Gastrocnemius medialis (tissue), 4 donors: ENCODE data around the gene ELOVL7.

Experiments used
- POLR2A ChIP-seq, 2 donors: fragments of 450-650 bp; IDR thresholded peaks; one replicate each; pipeline ENCODE4 v1.6.1; 2017; ENCODE audit warnings: antibody characterized with exemption in 2 of 2, mild to moderate bottlenecking in 2 of 2, moderate library complexity in 2 of 2
- TF ChIP-seq, protein P1 (sequence below), 5 experiments: fragments of 450-650 bp in 3 of 5; fragments of 200-600 bp in 2 of 5; sonication (generic) in 2 of 5; IDR thresholded peaks in 4 of 5; conservative IDR thresholded peaks in 1 of 5; 1 replicate in 4 of 5; 2 replicates in 1 of 5; pipeline ENCODE4 v1.5.1; 2016 to 2019; ENCODE audit warnings: antibody characterized with exemption in 5 of 5, mild to moderate bottlenecking in 3 of 5, moderate library complexity in 3 of 5

DNA sequence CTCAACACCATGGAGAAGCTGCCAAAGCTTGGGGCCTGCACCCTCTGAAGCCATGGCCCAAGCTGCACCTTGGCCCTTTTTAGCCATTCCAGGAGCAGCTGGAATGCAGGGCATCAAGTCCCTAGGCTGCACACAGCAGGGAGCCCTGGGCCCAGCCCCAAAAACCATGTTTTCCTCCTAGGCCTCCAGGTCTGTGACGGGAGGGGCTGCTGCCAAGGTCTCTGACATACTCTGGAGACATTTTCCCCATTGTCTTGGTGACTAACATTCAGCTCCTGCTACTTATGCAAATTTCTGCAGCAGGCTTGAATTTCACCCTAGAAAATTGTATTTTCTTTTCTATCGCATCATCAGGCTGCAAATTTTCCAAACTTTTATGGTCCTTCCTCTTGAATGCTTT, 64.6 kb downstream of the ELOVL7 start:
- TF ChIP-seq, protein P1, sequence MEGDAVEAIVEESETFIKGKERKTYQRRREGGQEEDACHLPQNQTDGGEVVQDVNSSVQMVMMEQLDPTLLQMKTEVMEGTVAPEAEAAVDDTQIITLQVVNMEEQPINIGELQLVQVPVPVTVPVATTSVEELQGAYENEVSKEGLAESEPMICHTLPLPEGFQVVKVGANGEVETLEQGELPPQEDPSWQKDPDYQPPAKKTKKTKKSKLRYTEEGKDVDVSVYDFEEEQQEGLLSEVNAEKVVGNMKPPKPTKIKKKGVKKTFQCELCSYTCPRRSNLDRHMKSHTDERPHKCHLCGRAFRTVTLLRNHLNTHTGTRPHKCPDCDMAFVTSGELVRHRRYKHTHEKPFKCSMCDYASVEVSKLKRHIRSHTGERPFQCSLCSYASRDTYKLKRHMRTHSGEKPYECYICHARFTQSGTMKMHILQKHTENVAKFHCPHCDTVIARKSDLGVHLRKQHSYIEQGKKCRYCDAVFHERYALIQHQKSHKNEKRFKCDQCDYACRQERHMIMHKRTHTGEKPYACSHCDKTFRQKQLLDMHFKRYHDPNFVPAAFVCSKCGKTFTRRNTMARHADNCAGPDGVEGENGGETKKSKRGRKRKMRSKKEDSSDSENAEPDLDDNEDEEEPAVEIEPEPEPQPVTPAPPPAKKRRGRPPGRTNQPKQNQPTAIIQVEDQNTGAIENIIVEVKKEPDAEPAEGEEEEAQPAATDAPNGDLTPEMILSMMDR (IDR thresholded peaks at IDR 0.05 in 4 of 5, conservative IDR thresholded peaks at IDR 0.05 in 1 of 5) = no peak
- TF ChIP-seq POLR2A (IDR thresholded peaks at IDR 0.05) = no peak
